Effector memory CD8-positive, alpha-beta T cell (primary cell): ENCODE measurements around the gene RNF148.

Experiments used
- ATAC-seq: fragments of 150-1000 bp; cut with Tn5 transposase; replicated peaks from 2 replicates; pipeline ENCODE4 v1.10.0; 2021; ENCODE audit warnings: mild to moderate bottlenecking, moderate library complexity
- DNase-seq, 3 experiments: peaks; one replicate each; pipeline ENCODE4 v3.0.0; 2021
- H3K27ac Mint-ChIP-seq, 2 donors: one replicate each; pipeline ENCODE4 v1.8.0; 2022; ENCODE audit warnings: mild to moderate bottlenecking in 2 of 2, mixed read lengths in 2 of 2, moderate library complexity in 2 of 2
- H3K27me3 Mint-ChIP-seq, 2 donors: one replicate each; pipeline ENCODE4 v1.8.0; 2022; ENCODE audit warnings: mixed read lengths in 2 of 2
- H3K36me3 Mint-ChIP-seq: one replicate; pipeline ENCODE4 v1.8.0; 2022; ENCODE audit warnings: mild to moderate bottlenecking, moderate library complexity, mixed read lengths; ENCODE audit not compliant: insufficient read depth
- H3K4me1 Mint-ChIP-seq, 2 donors: one replicate each; pipeline ENCODE4 v1.8.0; 2022; ENCODE audit warnings: low read depth in 2 of 2, mixed read lengths in 2 of 2
- H3K4me3 Mint-ChIP-seq, 2 donors: one replicate each; pipeline ENCODE4 v1.8.0; 2022; ENCODE audit warnings: mild to moderate bottlenecking in 2 of 2, mixed read lengths in 2 of 2, moderate library complexity in 2 of 2
- H3K9me3 Mint-ChIP-seq, 2 donors: one replicate each; pipeline ENCODE4 v1.8.0; 2022; ENCODE audit warnings: mixed read lengths in 2 of 2
- total RNA-seq, 9 experiments: gene quantifications; one replicate each; lab custom pipeline; 2026; lab: John Stamatoyannopoulos, UW

RNF148 gene
- total RNA-seq: 0 reads per million in 9 experiments

DNA sequence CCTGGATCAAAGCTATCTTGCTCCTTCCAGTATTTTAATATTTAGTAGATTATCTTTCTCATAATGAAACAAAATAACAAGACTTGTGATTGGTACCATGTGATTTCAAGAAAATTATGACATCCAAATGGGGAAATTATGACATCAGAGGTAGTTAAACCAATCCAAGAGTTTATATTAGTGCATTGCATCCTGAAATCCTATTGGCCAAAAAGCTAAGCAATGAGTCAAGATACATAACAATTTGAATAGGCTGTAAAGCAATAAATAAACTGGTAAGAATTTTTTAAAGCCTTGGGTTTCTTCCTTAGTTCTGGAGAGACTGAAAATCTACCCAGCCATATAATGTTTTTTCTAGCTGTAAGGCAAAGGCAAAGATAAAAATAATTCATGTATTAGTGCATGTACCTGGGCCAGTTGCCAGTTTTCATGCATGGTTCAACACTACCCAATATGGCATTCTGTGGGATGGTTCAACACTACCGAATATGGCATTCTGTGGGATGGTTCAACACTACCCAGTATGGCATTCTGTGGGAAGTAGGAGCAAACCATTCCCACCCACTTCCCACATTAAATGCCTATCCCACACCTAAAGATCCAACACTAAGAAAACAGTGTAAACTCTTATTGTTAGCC, at the start of gene RNF148:
RNF148 (minus strand) TSS at position 51 of the 639 bp plus-strand sequence. CDS start 172 bp downstream, outside the sequence.
- Mint-ChIP-seq H3K36me3 (no peaks in the 10 kb centered on the region), H3K27ac (no peak within 1 kb of the TSS), H3K4me3 (no peak within 1 kb of the TSS), H3K4me1 (no peaks in the 10 kb centered on the region), H3K27me3 (no peaks in the 10 kb centered on the region), H3K9me3 (peaks cover 0 to 3% of the 10 kb centered on the region in 2 donors)
- ATAC-seq (no peak), DNase-seq (no peak)

GRCh38 chr7:122750389-122750788, 47.7 kb upstream of the RNF148 start:
- Mint-ChIP-seq H3K27ac (no peak overlapping the region), H3K9me3 (peaks cover 0 to 6% of the 10 kb centered on the region in 2 donors), H3K4me3 (no peak overlapping the region), H3K27me3 (no peaks in the 10 kb centered on the region), H3K4me1 (no peaks in the 10 kb centered on the region), H3K36me3 (no peaks in the 10 kb centered on the region)
- DNase-seq (no peak), ATAC-seq (no peak)

GRCh38 chr7:122748195-122748594, 45.5 kb upstream of the RNF148 start:
- peaks cover 0 to 6% of the 10 kb centered on the region in 2 donors for H3K9me3 Mint-ChIP-seq
- no peaks in the 10 kb centered on the region for H3K36me3 Mint-ChIP-seq
- ATAC-seq: no peak
- H3K27me3 Mint-ChIP-seq: no peaks in the 10 kb centered on the region
- no peaks in the 10 kb centered on the region for H3K4me1 Mint-ChIP-seq
- no peak overlapping the region for H3K27ac Mint-ChIP-seq
- no peak overlapping the region for H3K4me3 Mint-ChIP-seq
- DNase-seq: no peak

DNA sequence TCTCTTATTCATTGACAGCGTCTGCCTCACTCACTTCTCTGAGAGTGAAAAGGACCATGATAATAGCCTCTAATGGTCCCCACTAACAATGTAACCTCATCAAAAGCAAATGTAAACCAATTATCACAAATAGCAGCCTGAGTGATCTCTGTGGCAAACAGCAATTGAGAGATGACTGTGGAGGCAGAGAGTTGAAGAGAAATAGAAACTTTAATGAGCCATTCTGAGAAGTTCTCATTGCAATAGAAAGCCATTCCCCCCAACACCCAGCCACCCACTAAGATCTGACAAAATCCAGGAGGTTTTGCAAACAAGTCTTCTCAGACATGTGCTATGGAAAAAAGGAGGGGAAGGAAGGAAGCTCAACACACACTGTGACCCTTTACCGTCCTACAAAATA, 44.2 kb upstream of the RNF148 start:
- no peak for ATAC-seq
- Mint-ChIP-seq H3K9me3 (peaks cover 0 to 6% of the 10 kb centered on the region in 2 donors), H3K4me1 (no peaks in the 10 kb centered on the region), H3K4me3 (no peak overlapping the region), H3K36me3 (no peaks in the 10 kb centered on the region), H3K27ac (no peak overlapping the region), H3K27me3 (no peaks in the 10 kb centered on the region)
- DNase-seq: no peak

- no peak for ATAC-seq
Observed at GRCh38 chr7:122743211-122743610, 40.5 kb upstream of the RNF148 start.

DNA sequence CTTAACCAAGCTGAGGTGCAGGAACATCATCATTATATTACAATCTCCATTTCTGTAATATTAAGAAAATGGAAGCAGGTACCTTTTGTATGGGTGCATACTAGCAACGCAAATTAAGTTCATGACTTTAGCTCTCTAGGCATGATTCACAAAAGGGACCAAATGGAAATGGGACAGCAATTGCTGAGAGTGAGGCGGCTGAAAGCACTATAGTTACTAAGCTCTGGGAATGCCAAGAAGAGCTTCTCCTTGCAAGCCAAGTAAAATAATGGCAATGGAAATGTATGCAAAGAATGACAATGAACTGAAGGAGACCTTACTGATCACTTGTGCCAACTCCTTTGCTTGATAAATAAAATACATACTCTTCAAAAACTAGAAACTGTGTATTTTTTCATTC, 36.2 kb upstream of the RNF148 start:
- Mint-ChIP-seq H3K4me1 (no peaks in the 10 kb centered on the region), H3K4me3 (no peak overlapping the region), H3K27ac (no peak overlapping the region), H3K27me3 (no peaks in the 10 kb centered on the region), H3K9me3 (peaks cover 6 to 12% of the 10 kb centered on the region in 2 donors), H3K36me3 (no peaks in the 10 kb centered on the region)
- DNase-seq (no peak), ATAC-seq (no peak)

More at GRCh38 chr7:122743211-122743610, 40.5 kb upstream of the RNF148 start:
- Mint-ChIP-seq H3K4me1 (no peaks in the 10 kb centered on the region), H3K4me3 (no peak overlapping the region), H3K36me3 (no peaks in the 10 kb centered on the region), H3K27me3 (no peaks in the 10 kb centered on the region), H3K9me3 (peaks cover 9 to 11% of the 10 kb centered on the region in 2 donors), H3K27ac (no peak overlapping the region)
- no peak for DNase-seq

GRCh38 chr7:122736183-122736582, 33.5 kb upstream of the RNF148 start:
- H3K4me1 Mint-ChIP-seq: no peaks in the 10 kb centered on the region
- H3K27me3 Mint-ChIP-seq: no peaks in the 10 kb centered on the region
- H3K4me3 Mint-ChIP-seq: no peak overlapping the region
- peaks cover 6 to 12% of the 10 kb centered on the region in 2 donors for H3K9me3 Mint-ChIP-seq
- DNase-seq: no peak
- no peaks in the 10 kb centered on the region for H3K36me3 Mint-ChIP-seq
- ATAC-seq: no peak
- no peak overlapping the region for H3K27ac Mint-ChIP-seq

- no peak for ATAC-seq
- no peaks in the 10 kb centered on the region for H3K36me3 Mint-ChIP-seq
- H3K9me3 Mint-ChIP-seq: peaks cover 0 to 5% of the 10 kb centered on the region in 2 donors
- no peaks in the 10 kb centered on the region for H3K27me3 Mint-ChIP-seq
- no peak overlapping the region for H3K27ac Mint-ChIP-seq
- no peak overlapping the region for H3K4me3 Mint-ChIP-seq
- no peaks in the 10 kb centered on the region for H3K4me1 Mint-ChIP-seq
- no peak for DNase-seq
Observed at GRCh38 chr7:122727759-122728158, 25.0 kb upstream of the RNF148 start.

- DNase-seq (no peak), ATAC-seq (no peak)
- Mint-ChIP-seq H3K4me1 (no peaks in the 10 kb centered on the region), H3K27ac (no peak overlapping the region), H3K27me3 (no peaks in the 10 kb centered on the region), H3K4me3 (no peak overlapping the region), H3K9me3 (peaks cover 0 to 5% of the 10 kb centered on the region in 2 donors), H3K36me3 (no peaks in the 10 kb centered on the region)
Observed at GRCh38 chr7:122727354-122727753, 24.6 kb upstream of the RNF148 start.

GRCh38 chr7:122726881-122727280, 24.2 kb upstream of the RNF148 start:
- peaks cover 0 to 5% of the 10 kb centered on the region in 2 donors for H3K9me3 Mint-ChIP-seq
- no peaks in the 10 kb centered on the region for H3K36me3 Mint-ChIP-seq
- no peaks in the 10 kb centered on the region for H3K4me1 Mint-ChIP-seq
- H3K27ac Mint-ChIP-seq: no peak overlapping the region
- no peak for DNase-seq
- H3K4me3 Mint-ChIP-seq: no peak overlapping the region
- H3K27me3 Mint-ChIP-seq: no peaks in the 10 kb centered on the region
- no peak for ATAC-seq

- ATAC-seq (no peak), DNase-seq (no peak)
- Mint-ChIP-seq H3K9me3 (peaks cover 0 to 8% of the 10 kb centered on the region in 2 donors), H3K4me3 (no peak overlapping the region), H3K36me3 (no peaks in the 10 kb centered on the region), H3K4me1 (no peaks in the 10 kb centered on the region), H3K27me3 (no peaks in the 10 kb centered on the region), H3K27ac (no peak overlapping the region)
Observed at GRCh38 chr7:122724366-122724765, 21.6 kb upstream of the RNF148 start.

DNA sequence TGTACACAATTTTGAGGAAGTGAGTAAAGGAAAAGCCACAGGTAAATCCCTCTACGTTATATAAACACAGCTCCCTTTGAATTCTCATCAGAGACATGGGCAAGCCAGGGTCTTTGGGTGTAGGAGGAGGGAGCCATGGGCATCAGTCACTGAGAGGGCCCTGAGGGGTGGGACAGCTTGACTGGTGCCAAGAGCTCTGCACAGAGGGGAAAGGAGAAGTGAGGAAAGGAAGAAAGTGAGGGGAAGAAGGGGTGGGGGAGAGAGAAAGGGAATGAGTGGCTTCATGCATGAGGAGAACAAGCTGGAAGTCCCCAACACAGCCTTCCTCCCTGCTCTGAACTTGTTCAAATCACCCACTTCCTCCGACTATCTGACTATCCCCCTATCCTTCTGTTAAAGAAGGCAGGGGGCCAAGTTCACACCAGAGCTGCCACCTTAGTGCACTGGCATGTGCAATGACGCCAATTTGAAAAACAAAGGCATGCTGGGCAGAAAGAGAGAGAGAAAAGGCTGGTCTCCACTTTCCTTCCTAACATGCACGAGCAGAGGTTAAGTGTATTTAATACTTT, 16.4 kb upstream of the RNF148 start:
- H3K27me3 Mint-ChIP-seq: no peaks in the 10 kb centered on the region
- ATAC-seq (no peak), DNase-seq (no peak)
- no peak overlapping the region for H3K27ac Mint-ChIP-seq
- H3K4me1 Mint-ChIP-seq: no peaks in the 10 kb centered on the region
- no peak overlapping the region for H3K4me3 Mint-ChIP-seq
- peaks cover 4 to 13% of the 10 kb centered on the region in 2 donors for H3K9me3 Mint-ChIP-seq
- H3K36me3 Mint-ChIP-seq: no peaks in the 10 kb centered on the region

DNA sequence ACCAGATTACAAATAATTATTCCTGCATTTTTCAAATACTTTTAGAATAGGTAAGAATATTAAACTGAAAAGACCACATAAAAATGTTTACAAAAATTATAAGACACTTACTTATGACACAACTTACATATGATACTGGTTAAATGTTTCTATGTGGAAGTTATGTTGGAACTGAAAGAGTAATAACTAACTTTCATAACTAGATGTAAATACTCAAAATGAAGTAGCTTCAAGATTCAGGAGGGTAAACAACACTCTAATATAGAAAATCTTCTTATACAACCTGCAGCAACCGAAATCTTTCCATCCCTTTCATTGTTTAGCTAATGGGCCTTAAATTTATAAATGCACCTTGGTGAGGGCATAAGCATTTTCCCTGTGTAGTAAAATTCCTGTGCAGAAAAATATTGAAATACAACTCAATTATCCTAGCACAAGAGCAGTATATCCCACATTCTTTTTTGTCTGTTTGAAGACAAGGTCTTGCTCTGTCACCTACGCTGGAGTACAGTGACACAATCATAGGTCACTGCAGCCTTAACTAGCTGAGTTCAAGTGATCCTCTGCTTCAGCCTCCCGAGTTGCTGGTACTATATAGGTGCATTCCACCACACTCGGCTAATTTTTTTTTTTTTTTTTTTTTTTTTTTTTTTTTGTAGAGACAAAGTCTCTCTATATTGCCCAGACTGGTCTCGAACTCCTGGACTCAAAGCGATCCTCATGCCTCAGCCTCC, 14.8 kb upstream of the RNF148 start:
- no peak overlapping the region for H3K27ac Mint-ChIP-seq
- no peaks in the 10 kb centered on the region for H3K4me1 Mint-ChIP-seq
- DNase-seq: no peak
- ATAC-seq: no peak
- H3K9me3 Mint-ChIP-seq: peaks cover 4 to 13% of the 10 kb centered on the region in 2 donors
- H3K36me3 Mint-ChIP-seq: no peaks in the 10 kb centered on the region
- no peaks in the 10 kb centered on the region for H3K27me3 Mint-ChIP-seq
- no peak overlapping the region for H3K4me3 Mint-ChIP-seq

GRCh38 chr7:122715183-122715582, 12.5 kb upstream of the RNF148 start:
- ATAC-seq (no peak), DNase-seq (no peak)
- H3K36me3 Mint-ChIP-seq: peaks cover 3% of the 10 kb centered on the region
- peaks cover 5 to 13% of the 10 kb centered on the region in 2 donors for H3K9me3 Mint-ChIP-seq
- no peak overlapping the region for H3K4me3 Mint-ChIP-seq
- H3K4me1 Mint-ChIP-seq: no peaks in the 10 kb centered on the region
- no peaks in the 10 kb centered on the region for H3K27me3 Mint-ChIP-seq
- no peak overlapping the region for H3K27ac Mint-ChIP-seq
